ENCODE measurements around the gene CCDC9. TPM values are rescaled to one million over a fixed set of nuclear protein-coding genes. Genes with fewer than 3 reads are reported as not detected.

Gene CCDC9
- total and polyA plus RNA-seq, 2 of the 8 experiments (the other 6 are each of a cell fraction or from before 2014, with no cell fraction given), result 3.7 to 29.8 TPM

GRCh38 chr19:47271949-47272348, 15.6 kb downstream of the CCDC9 start:
- no peaks in the 10 kb centered on the region; the same call in 1 of the 2 replicates for H3K79me1 ChIP-seq (ENCODE audit: low read depth, low read length)
- H2BK20ac ChIP-seq (ENCODE audit: low read length), result no peak overlapping the region
- peak overlapping the region; percentile 82 to 86; a peak in 3 of 4 replicates for H3K4me2 ChIP-seq (ENCODE audit: insufficient read depth in 1 of 2, low read depth in 2 of 2, low read length in 2 of 2)
- no peaks in the 10 kb centered on the region for H3K9me3 ChIP-seq (ENCODE audit: insufficient read depth in 2 of 2, low read depth in 1 of 2, low read length in 1 of 2)
- POLR2A ChIA-PET (ENCODE audit: partially characterized antibody), result interaction anchor here (0.6 to 6.2 kb wide), 11 partner anchors 11 to 434 kb away, joined by 3 to 49 read pairs (median 3); partner anchors contain the start of genes CCDC9 and ZC3H4
- peaks cover 0 to 13% (median 3%) of the 10 kb centered on the region in 4 experiments; a peak in 4 of 8 replicates for H3K36me3 ChIP-seq (ENCODE audit: control insufficient read depth in 2 of 4, insufficient read depth in 4 of 4, low read length in 3 of 4)
- H3K23ac ChIP-seq (ENCODE audit: insufficient read length), result no peak overlapping the region
- H3K27ac ChIP-seq (ENCODE audit: low read depth, low read length), result no peak overlapping the region
- no peak overlapping the region for H3K18ac ChIP-seq (ENCODE audit: extremely low read depth, low read length)
- no peak overlapping the region for H2BK5ac ChIP-seq (ENCODE audit: low read depth, low read length)
- no peak for FAIRE-seq
- no peaks in the 10 kb centered on the region for H3K79me2 ChIP-seq (ENCODE audit: control insufficient read depth in 1 of 2, insufficient read depth in 2 of 2, low read length in 2 of 2)
- no peak overlapping the region for H2BK120ac ChIP-seq (replicated peaks; ENCODE audit: low read depth, low read length)
- 95% methylated on average over 2 of the region's 6 CpGs; no CpG with 5 or more reads in 1 of the 2 experiments for WGBS, 2 experiments (ENCODE audit: extremely low coverage in 1 of 2, insufficient coverage in 1 of 2, insufficient read length in 1 of 2, insufficient replicate concordance in 2 of 2, low coverage in 1 of 2, low lambda C conversion rate in 2 of 2, missing lambda C conversion rate in 1 of 2)
- no peak overlapping the region for H2AK5ac ChIP-seq (ENCODE audit: low read depth, low read length)
- H3K56ac ChIP-seq (replicated peaks; ENCODE audit: insufficient read length, low read depth, low read length), result no peak overlapping the region
- H4K91ac ChIP-seq (replicated peaks; ENCODE audit: insufficient read length, low read length), result no peak overlapping the region
- peaks cover 3 to 20% of the 10 kb centered on the region in 2 experiments for H4K20me1 ChIP-seq (replicated peaks in 1 of 2; ENCODE audit: control insufficient read depth in 1 of 2, insufficient read depth in 2 of 2, low read length in 2 of 2)
- peaks cover 25% of the 10 kb centered on the region for H3K23me2 ChIP-seq (ENCODE audit: low read depth, low read length)
- H3K4me3 ChIP-seq (ENCODE audit: extremely low read depth in 1 of 4, insufficient read depth in 2 of 4, low read depth in 3 of 4, low read length in 4 of 4), result peak overlapping the region in 1 of 4 experiments; percentile 84; a peak in 2 of 8 replicates
- peaks cover 0 to 19% (median 8%) of the 10 kb centered on the region in 4 experiments; a peak in 6 of 7 replicates for H3K4me1 ChIP-seq (replicated peaks in 1 of 4; ENCODE audit: control insufficient read depth in 3 of 4, insufficient read depth in 4 of 4, low read length in 3 of 4)
- DNase-seq (ENCODE audit: low read depth in 1 of 2, low spot score in 2 of 2), result no peak
- no peak overlapping the region for H3K9ac ChIP-seq (replicated peaks in 1 of 4; ENCODE audit: extremely low read depth in 1 of 4, low read depth in 3 of 4, low read length in 3 of 4)
- H2BK15ac ChIP-seq (ENCODE audit: low read length), result no peak overlapping the region
- H3K14ac ChIP-seq (ENCODE audit: insufficient read length), result no peak overlapping the region
- CTCF ChIA-PET (ENCODE audit: partially characterized antibody), result interaction anchor here (0.9 to 1.7 kb wide), 5 partner anchors 10 to 156 kb away, joined by 3 to 6 read pairs (median 4); partner anchors contain the start of gene CCDC9
- no peak overlapping the region for H3K4ac ChIP-seq (replicated peaks; ENCODE audit: insufficient read length, low read depth, low read length)
- no peak overlapping the region for H2AFZ ChIP-seq (ENCODE audit: low read length)
- peaks cover 0 to 10% (median 6%) of the 10 kb centered on the region in 4 experiments; a peak in 5 of 7 replicates for H3K27me3 ChIP-seq (replicated peaks in 1 of 4; ENCODE audit: control insufficient read depth in 3 of 4, extremely low read depth in 1 of 4, insufficient read depth in 3 of 4, low read length in 3 of 4)
- no peak overlapping the region for H4K5ac ChIP-seq (ENCODE audit: insufficient read length, low read depth, low read length)
- H2BK12ac ChIP-seq (ENCODE audit: low read depth, low read length), result no peak overlapping the region
- no peak overlapping the region; the same call in 1 of the 2 replicates for H4K8ac ChIP-seq (ENCODE audit: extremely low read depth, insufficient read depth, low read length)
- TF ChIP-seq ATF3 (IDR thresholded peaks at IDR 0.05; ENCODE audit: insufficient read depth, low read depth, low read length) (no peak), RAD21 (IDR thresholded peaks at IDR 0.05 in 1 of 2, conservative IDR thresholded peaks at IDR 0.05 in 1 of 2; ENCODE audit: low read depth in 2 of 2, low read length in 2 of 2) (no peak), FOSL1 (IDR thresholded peaks at IDR 0.05; ENCODE audit: insufficient read depth, low read depth, low read length) (no peak), NRF1 (IDR thresholded peaks at IDR 0.05; ENCODE audit: low read depth, low read length) (no peak), CTBP2 (IDR thresholded peaks at IDR 0.05; ENCODE audit: borderline replicate concordance, insufficient read depth, insufficient read length, low read length) (no peak)

Measured in H1 (cell line).